ENCODE measurements around the gene SNAPC4.

DNA sequence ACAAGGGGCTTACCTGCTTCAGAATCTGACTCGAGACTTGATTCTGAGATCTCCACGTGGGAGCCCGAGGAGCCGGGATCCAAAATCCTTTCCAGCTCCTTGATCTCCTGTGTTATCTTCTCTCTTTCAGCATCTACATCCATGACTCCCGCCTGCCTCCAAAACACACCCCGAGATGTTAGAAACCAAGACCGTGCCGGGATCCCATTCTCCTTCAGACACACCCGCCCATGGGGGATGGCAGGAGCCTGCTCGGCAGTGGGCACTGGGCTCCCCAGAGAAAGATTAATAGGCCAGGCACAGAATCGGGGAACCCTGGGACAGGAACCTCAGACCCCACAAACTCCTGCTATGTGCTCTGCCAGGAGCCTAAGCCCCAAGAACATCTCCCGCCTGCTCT, 1.7 kb downstream of the SNAPC4 start:
- TF ChIP-seq MYNN (IDR thresholded peaks at IDR 0.05), result no peak
- no peak for TF ChIP-seq MYNN (CRISPR knock-in tag; IDR thresholded peaks at IDR 0.05)
- TF ChIP-seq RNF2 (IDR thresholded peaks at IDR 0.05), result no peak
- TF ChIP-seq, protein P1, sequence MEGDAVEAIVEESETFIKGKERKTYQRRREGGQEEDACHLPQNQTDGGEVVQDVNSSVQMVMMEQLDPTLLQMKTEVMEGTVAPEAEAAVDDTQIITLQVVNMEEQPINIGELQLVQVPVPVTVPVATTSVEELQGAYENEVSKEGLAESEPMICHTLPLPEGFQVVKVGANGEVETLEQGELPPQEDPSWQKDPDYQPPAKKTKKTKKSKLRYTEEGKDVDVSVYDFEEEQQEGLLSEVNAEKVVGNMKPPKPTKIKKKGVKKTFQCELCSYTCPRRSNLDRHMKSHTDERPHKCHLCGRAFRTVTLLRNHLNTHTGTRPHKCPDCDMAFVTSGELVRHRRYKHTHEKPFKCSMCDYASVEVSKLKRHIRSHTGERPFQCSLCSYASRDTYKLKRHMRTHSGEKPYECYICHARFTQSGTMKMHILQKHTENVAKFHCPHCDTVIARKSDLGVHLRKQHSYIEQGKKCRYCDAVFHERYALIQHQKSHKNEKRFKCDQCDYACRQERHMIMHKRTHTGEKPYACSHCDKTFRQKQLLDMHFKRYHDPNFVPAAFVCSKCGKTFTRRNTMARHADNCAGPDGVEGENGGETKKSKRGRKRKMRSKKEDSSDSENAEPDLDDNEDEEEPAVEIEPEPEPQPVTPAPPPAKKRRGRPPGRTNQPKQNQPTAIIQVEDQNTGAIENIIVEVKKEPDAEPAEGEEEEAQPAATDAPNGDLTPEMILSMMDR (IDR thresholded peaks at IDR 0.05 in 2 of 3, conservative IDR thresholded peaks at IDR 0.05 in 1 of 3; ENCODE audit: insufficient read depth in 2 of 3, low read depth in 1 of 3, low read length in 3 of 3), result no peak
- no peak for TF ChIP-seq EZH2 (IDR thresholded peaks at IDR 0.05; ENCODE audit: borderline replicate concordance, low read depth, low read length)
- no peak for TF ChIP-seq PHB2 (IDR thresholded peaks at IDR 0.05; ENCODE audit: low read depth)
- no peak for TF ChIP-seq PML (IDR thresholded peaks at IDR 0.05; ENCODE audit: low read length)
- TF ChIP-seq ZNF124 (CRISPR knock-in tag; IDR thresholded peaks at IDR 0.05), result no peak
- TF ChIP-seq, protein P2, sequence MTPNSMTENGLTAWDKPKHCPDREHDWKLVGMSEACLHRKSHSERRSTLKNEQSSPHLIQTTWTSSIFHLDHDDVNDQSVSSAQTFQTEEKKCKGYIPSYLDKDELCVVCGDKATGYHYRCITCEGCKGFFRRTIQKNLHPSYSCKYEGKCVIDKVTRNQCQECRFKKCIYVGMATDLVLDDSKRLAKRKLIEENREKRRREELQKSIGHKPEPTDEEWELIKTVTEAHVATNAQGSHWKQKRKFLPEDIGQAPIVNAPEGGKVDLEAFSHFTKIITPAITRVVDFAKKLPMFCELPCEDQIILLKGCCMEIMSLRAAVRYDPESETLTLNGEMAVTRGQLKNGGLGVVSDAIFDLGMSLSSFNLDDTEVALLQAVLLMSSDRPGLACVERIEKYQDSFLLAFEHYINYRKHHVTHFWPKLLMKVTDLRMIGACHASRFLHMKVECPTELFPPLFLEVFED (CRISPR knock-in tag; conservative IDR thresholded peaks at IDR 0.05), result no peak
- TF ChIP-seq POLR2A (conservative IDR thresholded peaks at IDR 0.05), result no peak
- no peak for TF ChIP-seq JUNB (CRISPR knock-in tag; conservative IDR thresholded peaks at IDR 0.05)
- TF ChIP-seq ZC3H8 (IDR thresholded peaks at IDR 0.05), result no peak
- TF ChIP-seq, protein P3, sequence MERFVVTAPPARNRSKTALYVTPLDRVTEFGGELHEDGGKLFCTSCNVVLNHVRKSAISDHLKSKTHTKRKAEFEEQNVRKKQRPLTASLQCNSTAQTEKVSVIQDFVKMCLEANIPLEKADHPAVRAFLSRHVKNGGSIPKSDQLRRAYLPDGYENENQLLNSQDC (CRISPR knock-in tag; IDR thresholded peaks at IDR 0.05), result no peak
- TF ChIP-seq MAFK (IDR thresholded peaks at IDR 0.05; ENCODE audit: low read length), result no peak
